ENCODE data around the gene MT2A. TPM values are rescaled to one million over a fixed set of nuclear protein-coding genes. Genes with fewer than 3 reads are reported as not detected.

MT2A gene
- total and polyA plus RNA-seq, 2 of the 13 experiments (the other 11 are each of a cell fraction or from before 2014, with no cell fraction given), result 135 to 371 TPM

DNA sequence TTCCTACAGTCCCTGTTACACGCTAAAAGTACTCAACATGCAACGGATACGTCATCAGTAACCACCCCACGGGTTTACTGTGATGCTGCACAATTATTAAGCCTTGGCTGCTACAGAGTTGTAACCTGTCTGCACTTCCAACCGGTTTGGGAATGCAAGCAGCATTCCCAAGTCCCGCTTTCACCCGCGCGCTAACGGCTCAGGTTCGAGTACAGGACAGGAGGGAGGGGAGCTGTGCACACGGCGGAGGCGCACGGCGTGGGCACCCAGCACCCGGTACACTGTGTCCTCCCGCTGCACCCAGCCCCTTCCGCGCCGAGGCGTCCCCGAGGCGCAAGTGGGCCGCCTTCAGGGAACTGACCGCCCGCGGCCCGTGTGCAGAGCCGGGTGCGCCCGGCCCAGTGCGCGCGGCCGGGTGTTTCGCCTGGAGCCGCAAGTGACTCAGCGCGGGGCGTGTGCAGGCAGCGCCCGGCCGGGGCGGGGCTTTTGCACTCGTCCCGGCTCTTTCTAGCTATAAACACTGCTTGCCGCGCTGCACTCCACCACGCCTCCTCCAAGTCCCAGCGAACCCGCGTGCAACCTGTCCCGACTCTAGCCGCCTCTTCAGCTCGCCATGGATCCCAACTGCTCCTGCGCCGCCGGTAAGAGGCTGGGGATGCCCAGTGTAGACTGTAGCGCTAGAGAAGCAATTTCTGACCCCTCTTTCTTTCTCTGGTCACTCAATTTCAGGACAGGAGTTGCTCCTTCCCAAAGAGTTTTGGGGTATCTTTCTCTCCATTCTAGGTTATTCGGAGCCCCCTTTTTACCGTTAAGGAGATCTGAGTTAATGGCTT, at the start of gene MT2A (continued):
- TF ChIP-seq ARNT (IDR thresholded peaks at IDR 0.05) (no peak), FOXO1 (CRISPR knock-in tag; IDR thresholded peaks at IDR 0.05) (peak; percentile 73; the same call in 1 of the 2 replicates), ATF5 (CRISPR knock-in tag; IDR thresholded peaks at IDR 0.05; ENCODE audit: low read depth) (no peak), ADNP (CRISPR knock-in tag; IDR thresholded peaks at IDR 0.05) (peak; percentile 56; the same call in 1 of the 2 replicates), ZNF296 (CRISPR knock-in tag; conservative IDR thresholded peaks at IDR 0.05) (no peak), PHB2 (IDR thresholded peaks at IDR 0.05; ENCODE audit: partially characterized antibody) (no peak), GABPA (IDR thresholded peaks at IDR 0.05; ENCODE audit: low read depth, low read length) (no peak), GABPA (CRISPR knock-in tag; IDR thresholded peaks at IDR 0.05; ENCODE audit: low read depth) (peak; percentile 32), ZNF337 (CRISPR knock-in tag; IDR thresholded peaks at IDR 0.05; ENCODE audit: borderline replicate concordance, low read depth) (peak; percentile 91; the same call in 1 of the 2 replicates), ZFP1 (CRISPR knock-in tag; IDR thresholded peaks at IDR 0.05) (no peak), NAIF1 (CRISPR knock-in tag; IDR thresholded peaks at IDR 0.05; ENCODE audit: borderline replicate concordance) (no peak), ZNF251 (CRISPR knock-in tag; IDR thresholded peaks at IDR 0.05) (no peak), ZNF737 (CRISPR knock-in tag; IDR thresholded peaks at IDR 0.05; ENCODE audit: borderline replicate concordance) (no peak), IRF2 (CRISPR knock-in tag; IDR thresholded peaks at IDR 0.05) (no peak), YEATS2 (CRISPR knock-in tag; IDR thresholded peaks at IDR 0.05; ENCODE audit: borderline replicate concordance) (no peak), ZNF580 (CRISPR knock-in tag; IDR thresholded peaks at IDR 0.05; ENCODE audit: borderline replicate concordance, low read depth) (peak; percentile 53; the same call in 1 of the 2 replicates), HOXD1 (CRISPR knock-in tag; IDR thresholded peaks at IDR 0.05) (no peak), CENPBD1 (CRISPR knock-in tag; IDR thresholded peaks at IDR 0.05; ENCODE audit: borderline replicate concordance, low read depth) (peak; percentile 53; the same call in 1 of the 2 replicates), SMARCE1 (IDR thresholded peaks at IDR 0.05; ENCODE audit: borderline replicate concordance) (no peak), RBM22 (optimal IDR thresholded peaks at IDR 0.05; ENCODE audit: low read length) (peak; percentile 9), ZNF660 (CRISPR knock-in tag; IDR thresholded peaks at IDR 0.05; ENCODE audit: borderline replicate concordance, low read depth) (no peak), ZNF556 (CRISPR knock-in tag; IDR thresholded peaks at IDR 0.05; ENCODE audit: borderline replicate concordance) (peak; percentile 55; the same call in 1 of the 2 replicates), ZNF614 (CRISPR knock-in tag; IDR thresholded peaks at IDR 0.05; ENCODE audit: borderline replicate concordance) (peak; percentile 88), SIN3B (IDR thresholded peaks at IDR 0.05; ENCODE audit: low read length) (0 out of 2 replicates have a peak, but pooled peaks have one; percentile 25), FOXA3 (CRISPR knock-in tag; IDR thresholded peaks at IDR 0.05) (peak; percentile 62)
- TF ChIP-seq, protein P1, sequence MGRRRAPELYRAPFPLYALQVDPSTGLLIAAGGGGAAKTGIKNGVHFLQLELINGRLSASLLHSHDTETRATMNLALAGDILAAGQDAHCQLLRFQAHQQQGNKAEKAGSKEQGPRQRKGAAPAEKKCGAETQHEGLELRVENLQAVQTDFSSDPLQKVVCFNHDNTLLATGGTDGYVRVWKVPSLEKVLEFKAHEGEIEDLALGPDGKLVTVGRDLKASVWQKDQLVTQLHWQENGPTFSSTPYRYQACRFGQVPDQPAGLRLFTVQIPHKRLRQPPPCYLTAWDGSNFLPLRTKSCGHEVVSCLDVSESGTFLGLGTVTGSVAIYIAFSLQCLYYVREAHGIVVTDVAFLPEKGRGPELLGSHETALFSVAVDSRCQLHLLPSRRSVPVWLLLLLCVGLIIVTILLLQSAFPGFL (CRISPR knock-in tag; IDR thresholded peaks at IDR 0.05), result no peak
- TF ChIP-seq, protein P2, sequence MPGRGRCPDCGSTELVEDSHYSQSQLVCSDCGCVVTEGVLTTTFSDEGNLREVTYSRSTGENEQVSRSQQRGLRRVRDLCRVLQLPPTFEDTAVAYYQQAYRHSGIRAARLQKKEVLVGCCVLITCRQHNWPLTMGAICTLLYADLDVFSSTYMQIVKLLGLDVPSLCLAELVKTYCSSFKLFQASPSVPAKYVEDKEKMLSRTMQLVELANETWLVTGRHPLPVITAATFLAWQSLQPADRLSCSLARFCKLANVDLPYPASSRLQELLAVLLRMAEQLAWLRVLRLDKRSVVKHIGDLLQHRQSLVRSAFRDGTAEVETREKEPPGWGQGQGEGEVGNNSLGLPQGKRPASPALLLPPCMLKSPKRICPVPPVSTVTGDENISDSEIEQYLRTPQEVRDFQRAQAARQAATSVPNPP (CRISPR knock-in tag; IDR thresholded peaks at IDR 0.05), result peak; percentile 82; the same call in 1 of the 2 replicates
